ENCODE data around the gene TICRR.

Gene TICRR

DNA sequence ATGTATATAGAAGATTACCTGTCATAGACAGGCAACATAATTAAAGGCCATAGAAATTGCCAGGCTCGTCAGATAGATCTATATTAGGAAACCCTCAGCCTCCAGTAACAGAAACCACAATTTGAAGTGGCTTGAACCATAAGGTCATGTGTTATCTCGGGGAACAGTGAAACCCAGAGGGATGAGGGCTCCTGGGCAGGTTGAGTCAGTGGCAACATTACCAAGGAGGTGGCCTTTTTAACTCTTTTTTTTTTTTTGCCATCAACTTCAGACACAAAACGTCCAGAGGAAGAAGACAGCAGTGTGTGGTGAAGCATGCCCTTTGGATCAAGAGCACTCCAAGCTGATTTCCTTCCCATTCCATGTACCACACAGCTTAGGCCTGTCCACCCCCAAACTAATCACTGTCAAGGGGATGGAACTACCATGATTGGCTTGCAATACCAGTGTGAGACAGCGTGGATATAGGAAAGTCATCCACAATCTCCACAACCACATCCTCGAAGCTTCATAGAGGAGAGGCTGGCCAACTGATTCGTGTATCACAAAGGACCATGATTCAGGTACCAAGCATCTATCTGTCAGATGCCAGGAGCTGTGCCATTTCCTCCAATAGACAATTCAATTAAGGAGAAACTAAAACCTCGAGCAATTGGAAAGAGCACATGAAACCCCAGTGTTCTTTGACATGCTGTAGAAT lies 81.0 kb downstream of the TICRR start:
- TF ChIP-seq, protein P1, sequence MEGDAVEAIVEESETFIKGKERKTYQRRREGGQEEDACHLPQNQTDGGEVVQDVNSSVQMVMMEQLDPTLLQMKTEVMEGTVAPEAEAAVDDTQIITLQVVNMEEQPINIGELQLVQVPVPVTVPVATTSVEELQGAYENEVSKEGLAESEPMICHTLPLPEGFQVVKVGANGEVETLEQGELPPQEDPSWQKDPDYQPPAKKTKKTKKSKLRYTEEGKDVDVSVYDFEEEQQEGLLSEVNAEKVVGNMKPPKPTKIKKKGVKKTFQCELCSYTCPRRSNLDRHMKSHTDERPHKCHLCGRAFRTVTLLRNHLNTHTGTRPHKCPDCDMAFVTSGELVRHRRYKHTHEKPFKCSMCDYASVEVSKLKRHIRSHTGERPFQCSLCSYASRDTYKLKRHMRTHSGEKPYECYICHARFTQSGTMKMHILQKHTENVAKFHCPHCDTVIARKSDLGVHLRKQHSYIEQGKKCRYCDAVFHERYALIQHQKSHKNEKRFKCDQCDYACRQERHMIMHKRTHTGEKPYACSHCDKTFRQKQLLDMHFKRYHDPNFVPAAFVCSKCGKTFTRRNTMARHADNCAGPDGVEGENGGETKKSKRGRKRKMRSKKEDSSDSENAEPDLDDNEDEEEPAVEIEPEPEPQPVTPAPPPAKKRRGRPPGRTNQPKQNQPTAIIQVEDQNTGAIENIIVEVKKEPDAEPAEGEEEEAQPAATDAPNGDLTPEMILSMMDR (IDR thresholded peaks at IDR 0.05): no peak
- H3K27ac ChIP-seq: no peak overlapping the region
- H3K36me3 ChIP-seq: no peaks in the 10 kb centered on the region
- no peak overlapping the region for H3K4me3 ChIP-seq (ENCODE audit: low read depth in 1 of 2, low read length in 1 of 2)
- H3K27me3 ChIP-seq: peaks cover 90% of the 10 kb centered on the region
- H3K4me1 ChIP-seq (ENCODE audit: control insufficient read depth in 1 of 2, insufficient read depth in 1 of 2, low read depth in 1 of 2, low read length in 1 of 2): peaks cover 0 to 14% of the 10 kb centered on the region in 2 experiments
- H3K9me3 ChIP-seq: no peaks in the 10 kb centered on the region

DNA sequence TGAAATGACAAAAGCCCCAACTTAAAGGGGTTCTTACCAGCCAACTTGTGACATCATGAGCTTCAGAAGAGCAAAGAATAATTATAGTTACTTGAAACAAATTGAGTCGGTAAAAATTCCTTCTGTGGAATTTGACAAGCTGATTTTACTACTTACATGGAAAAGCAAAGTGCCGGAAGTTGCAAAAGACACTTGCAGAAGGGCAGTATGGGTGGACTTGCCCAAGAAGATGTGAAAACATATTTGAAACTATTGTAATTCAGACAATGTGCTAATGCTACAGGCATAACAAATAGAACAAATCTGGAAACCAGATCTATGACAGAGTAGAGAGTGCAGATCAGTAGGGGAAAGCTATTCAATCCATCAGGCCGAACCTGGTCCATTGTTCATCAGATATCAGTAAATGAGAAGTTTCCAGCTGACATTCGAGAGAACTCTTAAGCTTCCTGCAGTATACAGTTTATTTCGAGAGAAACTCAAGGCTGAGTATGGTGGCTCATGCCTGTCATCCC lies 82.5 kb downstream of the TICRR start:
- TF ChIP-seq, protein P1 (IDR thresholded peaks at IDR 0.05): no peak
- H3K27me3 ChIP-seq: peaks cover 90% of the 10 kb centered on the region
- no peak overlapping the region for H3K27ac ChIP-seq
- peaks cover 0 to 14% of the 10 kb centered on the region in 2 experiments for H3K4me1 ChIP-seq (ENCODE audit: control insufficient read depth in 1 of 2, insufficient read depth in 1 of 2, low read depth in 1 of 2, low read length in 1 of 2)
- H3K9me3 ChIP-seq: no peaks in the 10 kb centered on the region
- H3K36me3 ChIP-seq: no peaks in the 10 kb centered on the region
- H3K4me3 ChIP-seq (ENCODE audit: low read depth in 1 of 2, low read length in 1 of 2): no peak overlapping the region

DNA sequence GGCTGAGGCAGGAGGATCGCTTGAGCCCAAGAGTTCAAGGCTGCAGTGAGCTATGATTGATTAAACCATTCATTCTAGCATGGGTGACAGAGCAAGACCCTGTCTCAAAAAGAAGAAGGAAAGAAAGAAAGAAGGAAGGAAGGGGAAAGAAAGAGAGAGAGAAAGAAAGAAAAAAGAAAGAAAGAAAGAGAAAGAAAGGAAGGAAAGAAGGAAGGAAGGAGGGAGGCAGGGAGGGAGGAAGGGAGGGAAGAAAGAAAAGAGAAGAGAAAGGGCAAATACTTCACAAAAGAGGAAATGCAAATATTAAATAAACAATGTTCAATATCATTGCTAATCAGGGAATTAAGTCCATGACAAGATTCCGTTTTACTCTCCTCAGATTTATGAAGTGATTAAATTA lies 84.0 kb downstream of the TICRR start:
- TF ChIP-seq, protein P1 (IDR thresholded peaks at IDR 0.05): no peak
- Histone ChIP-seq H3K9me3 (no peaks in the 10 kb centered on the region), H3K4me1 (ENCODE audit: control insufficient read depth in 1 of 2, insufficient read depth in 1 of 2, low read depth in 1 of 2, low read length in 1 of 2) (peaks cover 0 to 14% of the 10 kb centered on the region in 2 experiments), H3K27ac (no peak overlapping the region), H3K27me3 (peaks cover 81% of the 10 kb centered on the region), H3K36me3 (no peaks in the 10 kb centered on the region), H3K4me3 (ENCODE audit: low read depth in 1 of 2, low read length in 1 of 2) (no peak overlapping the region)

DNA sequence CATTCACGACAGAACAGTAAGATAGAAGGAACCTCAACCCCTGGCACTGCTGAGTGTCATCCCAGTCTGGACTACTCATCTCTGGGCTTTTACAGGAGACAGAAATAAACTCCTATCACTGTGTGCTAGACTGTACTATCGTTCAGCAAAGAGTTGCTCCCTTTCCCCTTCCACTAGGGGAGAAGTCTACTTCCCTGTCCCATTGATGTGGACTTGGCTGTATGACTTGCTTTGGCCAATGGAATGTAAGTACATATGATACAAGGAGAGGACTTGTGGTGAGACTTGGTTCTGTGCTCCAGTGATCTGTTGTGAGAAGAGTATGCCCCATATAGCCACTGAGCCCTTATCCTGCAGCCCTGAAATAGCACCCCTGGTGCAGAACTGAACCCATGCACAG lies 85.3 kb downstream of the TICRR start:
- TF ChIP-seq, protein P1 (IDR thresholded peaks at IDR 0.05): no peak
- no peaks in the 10 kb centered on the region for H3K36me3 ChIP-seq
- H3K9me3 ChIP-seq: no peaks in the 10 kb centered on the region
- peaks cover 81% of the 10 kb centered on the region for H3K27me3 ChIP-seq
- H3K4me3 ChIP-seq (ENCODE audit: low read depth in 1 of 2, low read length in 1 of 2): no peak overlapping the region
- peaks cover 0 to 3% of the 10 kb centered on the region in 2 experiments for H3K4me1 ChIP-seq (ENCODE audit: control insufficient read depth in 1 of 2, insufficient read depth in 1 of 2, low read depth in 1 of 2, low read length in 1 of 2)
- no peak overlapping the region for H3K27ac ChIP-seq

DNA sequence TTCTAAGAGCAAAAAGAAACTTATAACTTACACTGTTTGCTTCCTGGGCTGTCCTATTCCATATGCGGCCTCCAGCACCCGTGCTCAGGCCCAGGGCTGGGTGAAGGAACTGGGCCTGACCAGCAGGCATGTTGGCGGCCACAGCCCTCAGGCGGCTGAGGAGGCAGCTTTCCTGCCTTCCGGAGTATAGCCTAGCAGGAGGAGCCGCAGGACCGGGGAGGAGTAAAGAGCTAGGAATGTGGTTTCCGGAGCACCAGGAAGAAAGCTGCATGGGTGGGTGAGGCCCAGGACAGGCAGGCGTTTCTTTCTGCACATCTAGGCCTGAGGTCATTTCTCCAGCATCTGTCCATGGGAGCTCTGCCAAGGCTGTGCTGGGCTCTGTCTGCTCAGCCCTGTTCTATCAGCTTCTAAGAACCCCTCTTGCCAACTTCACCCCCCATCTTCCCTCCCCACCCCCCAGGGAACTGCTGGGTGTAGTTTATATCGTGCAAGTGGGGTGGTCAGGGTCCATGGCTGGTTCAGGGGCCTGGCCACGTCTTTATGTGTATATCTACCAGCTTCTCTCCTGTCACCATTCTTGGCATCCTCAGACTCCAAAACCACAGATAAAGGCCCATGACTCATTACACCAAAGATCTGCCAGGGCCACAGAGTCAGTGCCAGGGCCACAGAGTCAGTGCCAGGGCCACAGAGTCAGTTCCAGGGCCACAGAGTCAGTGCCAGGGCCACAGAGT lies 87.8 kb downstream of the TICRR start:
- Histone ChIP-seq H3K4me1 (ENCODE audit: control insufficient read depth in 1 of 2, insufficient read depth in 1 of 2, low read depth in 1 of 2, low read length in 1 of 2) (peaks cover 0 to 4% of the 10 kb centered on the region in 2 experiments), H3K27me3 (peaks cover 77% of the 10 kb centered on the region), H3K4me3 (ENCODE audit: low read depth in 1 of 2, low read length in 1 of 2) (no peak overlapping the region), H3K9me3 (no peaks in the 10 kb centered on the region), H3K27ac (no peak overlapping the region), H3K36me3 (no peaks in the 10 kb centered on the region)
- TF ChIP-seq, protein P1 (IDR thresholded peaks at IDR 0.05): no peak

Measured in neutrophil (primary cell).